CD14-positive monocyte (primary cell): ENCODE measurements around the gene ACVR1. TPM values are rescaled to one million over a fixed set of nuclear protein-coding genes. Genes with fewer than 3 reads are reported as not detected.

Source experiments
- DNase-seq, 3 donors: peaks; one replicate each; pipeline ENCODE4 v3.0.0-alpha.2; 2011 to 2022
- H2AFZ ChIP-seq: 2 replicates; pipeline ENCODE4 v1.6.0; 2012; ENCODE audit warnings: mild to moderate bottlenecking, low read depth, low read length, inconsistent platforms; ENCODE audit not compliant: insufficient read depth, poor library complexity, severe bottlenecking
- H3K27ac ChIP-seq, 2 donors: 1 replicate in 1 of 2; 2 replicates in 1 of 2; pipeline ENCODE4 v1.5.1; 2012 to 2013; ENCODE audit warnings: low read length in 2 of 2, control low read depth in 1 of 2, inconsistent platforms in 1 of 2, low read depth in 1 of 2, mild to moderate bottlenecking in 1 of 2
- H3K27me3 ChIP-seq, 2 donors: one replicate each; pipeline versions ENCODE4 v1.6.0 to v1.6.1; 2011 to 2013; ENCODE audit warnings: low read length in 2 of 2; ENCODE audit not compliant: control insufficient read depth in 2 of 2, insufficient read depth in 2 of 2
- H3K36me3 ChIP-seq, 2 donors: replicated peaks in 1 of 2; 1 replicate in 1 of 2; 2 replicates in 1 of 2; pipeline versions ENCODE4 v1.5.1 to v1.6.1; 2012 to 2013; ENCODE audit warnings: low read length in 2 of 2, control low read depth in 1 of 2, inconsistent platforms in 1 of 2, mild to moderate bottlenecking in 1 of 2; ENCODE audit not compliant: insufficient read depth in 2 of 2, control insufficient read depth in 1 of 2
- H3K4me1 ChIP-seq, 2 donors: 1 replicate in 1 of 2; 2 replicates in 1 of 2; pipeline versions ENCODE4 v1.5.1 to v1.6.1; 2012 to 2013; ENCODE audit warnings: low read length in 2 of 2, control low read depth in 1 of 2, inconsistent platforms in 1 of 2, mild to moderate bottlenecking in 1 of 2, moderate library complexity in 1 of 2; ENCODE audit not compliant: insufficient read depth in 2 of 2, control insufficient read depth in 1 of 2
- H3K4me2 ChIP-seq: replicated peaks from 2 replicates; pipeline ENCODE3; 2012; ENCODE audit warnings: low read length, moderate library complexity, mild to moderate bottlenecking; ENCODE audit not compliant: poor library complexity, severe bottlenecking; ENCODE audit errors: extremely low read depth
- H3K4me3 ChIP-seq, 3 experiments: fragments of 200-600 bp in 1 of 3; sonication (generic) in 1 of 3; replicated peaks in 1 of 3; 1 replicate in 2 of 3; 2 replicates in 1 of 3; pipeline ENCODE4 v1.5.1; 2011 to 2013; ENCODE audit warnings: low read length in 3 of 3, mild to moderate bottlenecking in 3 of 3, control low read depth in 2 of 3, low read depth in 2 of 3, inconsistent platforms in 1 of 3, moderate library complexity in 1 of 3
- H3K79me2 ChIP-seq: 2 replicates; pipeline ENCODE4 v1.6.0; 2012; ENCODE audit warnings: mild to moderate bottlenecking, control low read depth, inconsistent platforms, low read length, moderate library complexity; ENCODE audit not compliant: insufficient read depth
- H3K9ac ChIP-seq: 2 replicates; pipeline ENCODE4 v1.6.0; 2017; ENCODE audit warnings: low read length, mild to moderate bottlenecking; ENCODE audit not compliant: insufficient read depth, poor library complexity, severe bottlenecking
- H3K9me3 ChIP-seq, 2 donors: replicated peaks in 1 of 2; 1 replicate in 1 of 2; 2 replicates in 1 of 2; pipeline versions ENCODE4 v1.5.1 to v1.6.1; 2012 to 2013; ENCODE audit warnings: low read length in 2 of 2, control low read depth in 1 of 2; ENCODE audit not compliant: control insufficient read depth in 1 of 2, insufficient read depth in 1 of 2
- H4K20me1 ChIP-seq: 2 replicates; pipeline ENCODE4 v1.6.0; 2012; ENCODE audit warnings: mild to moderate bottlenecking, low read length, control low read depth, moderate library complexity; ENCODE audit not compliant: insufficient read depth
- H3K27ac Mint-ChIP-seq, 7 donors: one replicate each; pipeline ENCODE4 v1.8.0; 2020; ENCODE audit warnings: mild to moderate bottlenecking in 7 of 7, mixed read lengths in 7 of 7, moderate library complexity in 6 of 7, inconsistent platforms in 2 of 7
- H3K27me3 Mint-ChIP-seq, 3 donors: one replicate each; pipeline ENCODE4 v1.8.0; 2021 to 2022; ENCODE audit warnings: low read depth in 3 of 3, mild to moderate bottlenecking in 3 of 3, mixed read lengths in 3 of 3, moderate library complexity in 3 of 3, inconsistent platforms in 1 of 3
- H3K36me3 Mint-ChIP-seq, 2 donors: one replicate each; pipeline ENCODE4 v1.8.0; 2020; ENCODE audit warnings: mixed read lengths in 2 of 2, inconsistent platforms in 1 of 2, mild to moderate bottlenecking in 1 of 2
- H3K4me1 Mint-ChIP-seq: one replicate; pipeline ENCODE4 v1.8.0; 2020; ENCODE audit warnings: mild to moderate bottlenecking, mixed read lengths
- H3K4me3 Mint-ChIP-seq, 2 donors: one replicate each; pipeline ENCODE4 v1.8.0; 2020; ENCODE audit warnings: mild to moderate bottlenecking in 2 of 2, mixed read lengths in 2 of 2, moderate library complexity in 1 of 2
- H3K9me3 Mint-ChIP-seq, 7 donors: one replicate each; pipeline ENCODE4 v1.8.0; 2020 to 2022; ENCODE audit warnings: mixed read lengths in 7 of 7, mild to moderate bottlenecking in 6 of 7, moderate library complexity in 6 of 7, inconsistent platforms in 2 of 7
- CTCF ChIP-seq: fragments of 200-600 bp; IDR thresholded peaks from one replicate; pipeline ENCODE4 v1.8.0; 2022; ENCODE audit warnings: antibody characterized with exemption, mild to moderate bottlenecking
- WGBS: methylation state at CpG from one replicate; pipeline ENCODE4 v1.1.5; 2013; ENCODE audit warnings: missing lambda C conversion rate; ENCODE audit not compliant: insufficient coverage; 5-methylcytosine and 5-hydroxymethylcytosine counted together
- intact Hi-C, 2 donors: fragments of 100-400 bp; cut with micrococcal nuclease; formaldehyde crosslinking; loops; one replicate each; pipeline versions ENCODE4 v1.15.0 to v1.15.1; 2023
- polyA plus RNA-seq, 3 donors: library from polyadenylated mRNA; depleted of rRNA in 1 of 3; unstranded in 2 of 3; stranded (reverse) in 1 of 3; fragments of 300-500 nt in 2 of 3; fragments of >200 nt in 1 of 3; fragmentation: Illumina TruSeq in 2 of 3; gene quantifications; 1 replicate in 2 of 3; 2 replicates in 1 of 3; pipeline ENCODE4 v1.2.3, GENCODE V29; 2012 to 2021

ACVR1 gene
- polyA plus RNA-seq, 3 donors = 2.8 to 13.4 (median 4.9) TPM

- Mint-ChIP-seq H3K4me3 (no peak overlapping the region), H3K27me3 (no peaks in the 10 kb centered on the region), H3K36me3 (peaks cover 32 to 45% of the 10 kb centered on the region in 2 donors), H3K9me3 (peaks cover 0 to 15% (median 7%) of the 10 kb centered on the region in 7 donors), H3K27ac (no peak overlapping the region), H3K4me1 (no peaks in the 10 kb centered on the region)
- H4K20me1 ChIP-seq = no peaks in the 10 kb centered on the region
- no peaks in the 10 kb centered on the region for H3K4me1 ChIP-seq
- no peaks in the 10 kb centered on the region for H3K27me3 ChIP-seq
- H3K9me3 ChIP-seq = peaks cover 0 to 3% of the 10 kb centered on the region in 2 donors
- H3K4me2 ChIP-seq = no peak overlapping the region
- peaks cover 11 to 18% of the 10 kb centered on the region in 2 donors for H3K36me3 ChIP-seq
- no peak for TF ChIP-seq CTCF
- no peaks in the 10 kb centered on the region for H3K79me2 ChIP-seq
- intact Hi-C loops = no loop called here
- no peak overlapping the region for H2AFZ ChIP-seq
- no peak overlapping the region for H3K9ac ChIP-seq
- H3K4me3 ChIP-seq = no peak overlapping the region
- WGBS = 96% methylated on average over 8 of the region's 14 CpGs
- no peak for DNase-seq
- no peak overlapping the region for H3K27ac ChIP-seq
Observed at GRCh38 chr2:157741819-157742484, 134.2 kb downstream of the ACVR1 start.

- Mint-ChIP-seq H3K4me1 (no peaks in the 10 kb centered on the region), H3K27me3 (no peaks in the 10 kb centered on the region), H3K27ac (no peak overlapping the region), H3K4me3 (no peak overlapping the region), H3K9me3 (peaks cover 1 to 15% (median 6%) of the 10 kb centered on the region in 7 donors), H3K36me3 (peaks cover 53 to 66% of the 10 kb centered on the region in 2 donors)
- Histone ChIP-seq H4K20me1 (no peaks in the 10 kb centered on the region), H3K9me3 (peaks cover 0 to 3% of the 10 kb centered on the region in 2 donors), H3K27ac (no peak overlapping the region), H2AFZ (no peak overlapping the region), H3K79me2 (no peaks in the 10 kb centered on the region), H3K9ac (no peak overlapping the region), H3K4me1 (no peaks in the 10 kb centered on the region), H3K27me3 (no peaks in the 10 kb centered on the region), H3K4me2 (no peak overlapping the region), H3K4me3 (no peak overlapping the region), H3K36me3 (peaks cover 18 to 51% of the 10 kb centered on the region in 2 donors)
- TF ChIP-seq CTCF = no peak
- no peak for DNase-seq
- WGBS = 100% methylated on average over 1 of the region's 2 CpGs
- intact Hi-C loops = no loop called here
Observed at GRCh38 chr2:157737656-157738055, 138.5 kb downstream of the ACVR1 start.
